Sigmoid colon (tissue), 4 donors: Measurements from ENCODE around the gene CERS6.

Source experiments
- CTCF ChIP-seq, 4 experiments: fragments of 450-650 bp in 3 of 4; fragments of 200-600 bp in 1 of 4; IDR thresholded peaks; one replicate each; pipeline ENCODE4 v1.5.1; 2016 to 2019; ENCODE audit warnings: antibody characterized with exemption in 4 of 4, mild to moderate bottlenecking in 3 of 4, moderate library complexity in 2 of 4
- EP300 ChIP-seq, 4 donors: sonication (generic); formaldehyde crosslinking; IDR thresholded peaks; one replicate each; pipeline ENCODE4 v1.6.1; 2017; ENCODE audit warnings: antibody characterized with exemption in 4 of 4
- POLR2A ChIP-seq, 2 donors: fragments of 450-650 bp; IDR thresholded peaks; one replicate each; pipeline ENCODE4 v1.6.1; 2016; ENCODE audit warnings: antibody characterized with exemption in 2 of 2, mild to moderate bottlenecking in 2 of 2, moderate library complexity in 2 of 2

- TF ChIP-seq CTCF (IDR thresholded peaks at IDR 0.05) = no peak
- no peak for TF ChIP-seq POLR2A (IDR thresholded peaks at IDR 0.05)
- TF ChIP-seq EP300 (IDR thresholded peaks at IDR 0.05) = no peak
Measured at GRCh38 chr2:168424112-168424951, 31.7 kb upstream of the CERS6 start.
